ENCODE results near the gene C4BPB. TPM values are rescaled to one million over a fixed set of nuclear protein-coding genes. Genes with fewer than 3 reads are reported as not detected.
A peak's percentile ranks its signal among the peaks of the same experiment; 100 is the strongest.

Gene C4BPB
- total RNA-seq, 1 donor from 2014 or later = not detected

DNA sequence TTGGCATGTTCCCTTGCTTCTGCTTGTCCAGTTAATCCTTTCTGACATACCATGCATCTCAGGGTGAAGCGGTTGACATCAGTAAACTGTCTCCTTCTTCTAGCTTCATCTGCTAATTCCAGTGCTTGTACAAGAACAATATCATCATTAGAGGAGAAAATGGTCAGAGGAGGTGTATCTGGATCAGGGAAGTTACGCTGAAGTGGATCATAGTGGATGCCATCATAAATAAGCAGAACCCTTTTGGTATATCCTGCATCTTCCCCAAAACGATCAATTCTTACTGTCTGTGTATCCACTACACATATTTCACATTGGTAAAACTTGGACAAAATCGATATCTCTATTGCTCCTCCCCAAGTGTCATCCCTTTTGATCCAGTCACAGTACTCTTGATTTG is 39.6 kb upstream of the C4BPB start:
- TF ChIP-seq, protein P1, sequence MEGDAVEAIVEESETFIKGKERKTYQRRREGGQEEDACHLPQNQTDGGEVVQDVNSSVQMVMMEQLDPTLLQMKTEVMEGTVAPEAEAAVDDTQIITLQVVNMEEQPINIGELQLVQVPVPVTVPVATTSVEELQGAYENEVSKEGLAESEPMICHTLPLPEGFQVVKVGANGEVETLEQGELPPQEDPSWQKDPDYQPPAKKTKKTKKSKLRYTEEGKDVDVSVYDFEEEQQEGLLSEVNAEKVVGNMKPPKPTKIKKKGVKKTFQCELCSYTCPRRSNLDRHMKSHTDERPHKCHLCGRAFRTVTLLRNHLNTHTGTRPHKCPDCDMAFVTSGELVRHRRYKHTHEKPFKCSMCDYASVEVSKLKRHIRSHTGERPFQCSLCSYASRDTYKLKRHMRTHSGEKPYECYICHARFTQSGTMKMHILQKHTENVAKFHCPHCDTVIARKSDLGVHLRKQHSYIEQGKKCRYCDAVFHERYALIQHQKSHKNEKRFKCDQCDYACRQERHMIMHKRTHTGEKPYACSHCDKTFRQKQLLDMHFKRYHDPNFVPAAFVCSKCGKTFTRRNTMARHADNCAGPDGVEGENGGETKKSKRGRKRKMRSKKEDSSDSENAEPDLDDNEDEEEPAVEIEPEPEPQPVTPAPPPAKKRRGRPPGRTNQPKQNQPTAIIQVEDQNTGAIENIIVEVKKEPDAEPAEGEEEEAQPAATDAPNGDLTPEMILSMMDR (conservative IDR thresholded peaks at IDR 0.05; ENCODE audit: low read depth, low read length) = no peak
- peak overlapping the region; percentile 96 for H3K4me3 ChIP-seq (ENCODE audit: low read depth, low read length)
- no peak for DNase-seq (ENCODE audit: low read depth)

DNA sequence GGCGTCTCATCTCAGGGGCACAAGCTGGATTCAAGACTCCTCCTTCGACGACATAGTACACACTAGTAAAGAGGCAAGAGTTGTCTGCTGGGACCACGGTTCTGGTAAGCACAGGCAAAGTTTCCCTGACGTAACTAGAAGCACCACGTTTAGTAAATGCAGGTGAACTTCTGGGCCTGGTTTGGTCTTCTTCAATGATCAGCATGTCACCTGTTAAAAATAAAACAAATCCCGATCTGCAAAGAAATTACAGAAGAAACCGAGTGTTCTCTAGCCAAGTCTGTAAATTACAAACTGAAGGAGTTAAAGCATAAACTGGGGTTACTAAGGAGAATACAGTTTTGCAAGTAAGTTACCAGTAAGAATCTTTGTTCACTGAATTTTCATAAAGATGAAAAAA is 39.1 kb upstream of the C4BPB start:
- DNase-seq (ENCODE audit: low read depth) = no peak
- peak overlapping the region; percentile 96 for H3K4me3 ChIP-seq (ENCODE audit: low read depth, low read length)

DNA sequence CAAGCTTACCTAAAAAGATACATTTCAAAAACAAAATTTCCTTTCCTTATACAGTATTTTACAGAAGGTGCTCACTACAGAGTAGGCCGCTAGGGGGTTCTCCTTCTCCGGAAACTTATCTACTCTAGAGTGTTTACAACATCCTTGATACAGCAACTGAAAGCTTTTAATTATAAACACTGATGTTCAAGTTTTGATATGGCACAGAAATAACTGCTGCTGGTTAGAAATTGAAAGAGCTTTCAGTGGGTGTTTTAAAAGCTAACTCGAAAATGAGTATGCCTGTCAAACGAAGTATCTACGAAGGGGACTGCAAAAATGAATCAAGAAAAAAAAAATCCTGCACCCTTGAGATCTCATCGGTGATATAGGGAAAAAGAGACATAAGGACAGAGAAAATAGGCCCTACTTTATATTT is 38.7 kb upstream of the C4BPB start:
- DNase-seq (ENCODE audit: low read depth) = no peak
- H3K4me3 ChIP-seq (ENCODE audit: low read depth, low read length) = peak overlapping the region; percentile 96
- TF ChIP-seq, protein P1 (conservative IDR thresholded peaks at IDR 0.05; ENCODE audit: low read depth, low read length) = peak; percentile 84

More for the DNA sequence above, 39.1 kb upstream of the C4BPB start:
- TF ChIP-seq, protein P1 (conservative IDR thresholded peaks at IDR 0.05; ENCODE audit: low read depth, low read length) = no peak

DNA sequence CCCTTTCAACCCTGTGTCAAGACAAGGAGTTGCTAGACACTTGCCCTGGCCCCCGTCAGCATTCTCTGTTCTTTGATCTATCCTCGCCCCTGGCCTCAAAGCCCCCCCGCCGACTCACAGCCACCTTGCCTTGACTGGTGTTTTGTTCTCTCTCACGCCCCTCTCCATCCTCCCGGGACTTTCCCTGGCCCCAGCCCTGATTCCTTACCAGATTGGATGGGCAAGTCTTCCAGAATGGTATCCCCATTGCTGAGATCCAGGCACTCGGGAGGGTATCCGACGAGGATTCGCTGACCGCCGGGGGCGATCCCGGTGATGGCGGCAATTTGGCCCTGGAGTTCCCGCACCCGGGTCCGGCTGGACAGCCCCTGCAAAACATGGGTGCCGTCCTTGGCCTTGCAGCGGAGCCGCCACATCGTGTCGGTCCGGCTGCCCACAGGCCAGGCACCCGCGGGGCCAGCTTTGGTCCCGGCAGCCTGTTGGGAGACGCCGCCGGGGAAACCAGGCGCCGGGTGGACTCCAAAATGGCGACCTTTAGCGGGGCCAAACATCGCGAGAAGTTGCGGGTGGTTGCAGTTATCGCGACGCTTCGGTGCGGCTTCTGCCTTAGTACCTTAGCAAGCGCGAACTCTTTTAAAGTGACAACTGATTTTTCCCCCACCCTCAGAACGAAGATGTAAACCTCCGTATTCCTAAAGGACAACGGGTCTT is 38.0 kb upstream of the C4BPB start:
- H3K4me3 ChIP-seq (ENCODE audit: low read depth, low read length) = peak overlapping the region; percentile 96
- TF ChIP-seq, protein P1 (conservative IDR thresholded peaks at IDR 0.05; ENCODE audit: low read depth, low read length) = no peak
- peak; percentile 66 for DNase-seq (ENCODE audit: low read depth)

DNA sequence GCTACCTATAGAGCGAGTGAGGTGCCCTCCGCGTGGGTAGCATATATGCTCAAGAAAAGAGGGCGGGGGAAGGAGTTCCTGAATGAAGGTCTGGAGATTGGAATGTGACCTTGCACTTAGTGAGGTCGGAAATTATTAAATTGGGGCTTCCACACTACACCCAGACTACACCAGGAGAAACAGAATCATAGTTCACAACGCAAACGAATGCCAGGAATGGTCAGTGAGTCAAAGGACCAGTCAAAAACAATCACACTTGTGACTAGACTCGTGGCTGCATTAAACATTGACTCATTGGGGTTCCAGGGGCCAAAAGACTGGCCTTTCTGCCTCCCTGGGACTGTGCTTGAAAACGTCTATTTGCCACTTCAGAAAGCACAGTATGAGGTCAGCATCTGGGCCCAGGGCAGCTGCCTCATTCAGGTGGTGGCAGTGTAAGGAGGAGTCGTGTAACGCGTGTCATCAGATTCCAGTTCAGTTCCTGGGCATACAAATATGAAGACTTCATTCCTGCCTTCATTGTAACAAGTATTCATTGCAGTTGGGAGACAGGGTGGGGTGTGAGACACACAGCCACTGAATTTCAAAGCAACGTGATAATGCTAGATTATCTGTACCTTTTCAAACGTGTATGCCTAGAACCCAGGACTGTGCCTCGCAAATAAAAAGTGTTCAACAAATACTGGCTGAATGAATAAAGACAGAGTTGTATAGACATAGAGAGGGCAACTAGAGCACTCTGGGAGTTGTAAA is 37.3 kb upstream of the C4BPB start, which contains the start of gene YOD1:
YOD1 (minus strand) TSS at position 18 of the 753 bp plus-strand sequence. CDS start 178 bp downstream, outside the sequence.
- peak; percentile 97 for DNase-seq (ENCODE audit: low read depth)
- H3K4me3 ChIP-seq (ENCODE audit: low read depth, low read length) = peak within 1 kb of the TSS; percentile 96
- TF ChIP-seq, protein P1 (conservative IDR thresholded peaks at IDR 0.05; ENCODE audit: low read depth, low read length) = no peak

DNA sequence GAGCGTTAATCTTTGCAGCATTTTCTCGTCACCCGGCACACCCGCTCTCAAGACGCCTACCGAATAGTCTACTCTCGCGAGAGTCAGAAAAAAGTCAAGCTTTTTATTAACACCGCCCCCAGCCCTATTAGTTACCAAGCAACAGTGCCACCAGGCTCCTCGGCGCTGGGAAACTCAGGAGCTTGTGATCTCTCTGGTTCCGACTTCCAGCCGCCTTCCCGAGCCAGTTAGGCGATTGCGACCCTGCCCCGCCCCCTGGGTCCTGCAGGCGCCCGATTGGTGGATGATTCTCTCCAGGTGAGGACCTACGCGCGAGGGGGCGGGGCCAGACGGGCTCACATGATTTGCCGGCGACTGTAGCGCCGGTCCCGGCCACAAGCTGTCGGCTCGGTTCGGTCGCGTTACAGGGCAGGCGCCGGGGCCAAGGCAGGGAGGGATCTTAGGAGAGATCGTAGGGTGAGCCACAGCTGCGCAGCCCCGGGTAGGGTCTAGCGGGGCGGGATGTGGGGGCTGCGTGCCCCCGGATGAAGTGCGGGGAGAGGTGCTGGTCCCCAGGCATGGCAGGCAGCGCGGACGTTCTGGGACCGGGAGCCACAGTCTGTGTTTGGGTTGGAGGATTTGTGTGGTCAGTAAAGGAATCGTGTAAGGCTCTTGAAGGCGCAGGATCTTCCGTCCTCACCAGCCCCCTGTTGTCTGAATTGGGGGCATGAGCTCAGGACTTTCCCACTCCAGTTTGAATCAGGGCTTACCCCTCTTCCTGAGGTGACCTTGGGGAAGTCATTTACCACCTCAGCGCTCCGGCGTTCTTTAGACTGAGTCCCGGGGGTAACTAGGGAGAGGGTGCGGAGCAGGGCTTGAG is 35.5 kb upstream of the C4BPB start, which contains the start of gene PFKFB2:
PFKFB2 (plus strand) TSS at position 365 of the 859 bp plus-strand sequence. CDS start 1,443 bp downstream, outside the sequence.
- TF ChIP-seq, protein P1 (conservative IDR thresholded peaks at IDR 0.05; ENCODE audit: low read depth, low read length) = peak; percentile 9
- H3K4me3 ChIP-seq (ENCODE audit: low read depth, low read length) = peak within 1 kb of the TSS; percentile 96
- peak; percentile 96 for DNase-seq (ENCODE audit: low read depth)
